Mesothelial cell of epicardium (in vitro differentiated cells): ENCODE results near the gene KCNIP2. TPM values are rescaled to one million over a fixed set of nuclear protein-coding genes. Genes with fewer than 3 reads are reported as not detected.

Experiments used
- DNase-seq, 2 experiments: peaks; one replicate each; pipeline ENCODE4 v3.0.0; 2021; ENCODE audit warnings: low spot score in 2 of 2; ENCODE audit not compliant: unreplicated experiment in 2 of 2
- H3K27ac Mint-ChIP-seq: 2 replicates; pipeline ENCODE4 v1.8.0; 2021; ENCODE audit warnings: mixed read lengths
- H3K27me3 Mint-ChIP-seq: 2 replicates; pipeline ENCODE4 v1.8.0; 2021; ENCODE audit warnings: low read depth, mixed read lengths
- H3K36me3 Mint-ChIP-seq: 2 replicates; pipeline ENCODE4 v1.8.0; 2021; ENCODE audit warnings: mixed read lengths
- H3K4me1 Mint-ChIP-seq: 2 replicates; pipeline ENCODE4 v1.8.0; 2021; ENCODE audit warnings: mixed read lengths
- H3K4me3 Mint-ChIP-seq: 2 replicates; pipeline ENCODE4 v1.8.0; 2021; ENCODE audit warnings: mild to moderate bottlenecking, moderate library complexity, mixed read lengths
- H3K9me3 Mint-ChIP-seq: 2 replicates; pipeline ENCODE4 v1.8.0; 2021; ENCODE audit warnings: mixed read lengths
- total RNA-seq: library from RNA; stranded (reverse); gene quantifications from 3 replicates; pipeline ENCODE4 v1.2.1, GENCODE V29; 2021
- TF ChIP-seq, protein P1 (sequence below): fragments of 200-600 bp; sonication (generic); IDR thresholded peaks from one replicate; pipeline ENCODE4 v1.5.0; 2021; ENCODE audit warnings: antibody characterized with exemption; ENCODE audit not compliant: unreplicated experiment

KCNIP2 gene
- total RNA-seq, 1 donor from 2014 or later, result 6.8 TPM

DNA sequence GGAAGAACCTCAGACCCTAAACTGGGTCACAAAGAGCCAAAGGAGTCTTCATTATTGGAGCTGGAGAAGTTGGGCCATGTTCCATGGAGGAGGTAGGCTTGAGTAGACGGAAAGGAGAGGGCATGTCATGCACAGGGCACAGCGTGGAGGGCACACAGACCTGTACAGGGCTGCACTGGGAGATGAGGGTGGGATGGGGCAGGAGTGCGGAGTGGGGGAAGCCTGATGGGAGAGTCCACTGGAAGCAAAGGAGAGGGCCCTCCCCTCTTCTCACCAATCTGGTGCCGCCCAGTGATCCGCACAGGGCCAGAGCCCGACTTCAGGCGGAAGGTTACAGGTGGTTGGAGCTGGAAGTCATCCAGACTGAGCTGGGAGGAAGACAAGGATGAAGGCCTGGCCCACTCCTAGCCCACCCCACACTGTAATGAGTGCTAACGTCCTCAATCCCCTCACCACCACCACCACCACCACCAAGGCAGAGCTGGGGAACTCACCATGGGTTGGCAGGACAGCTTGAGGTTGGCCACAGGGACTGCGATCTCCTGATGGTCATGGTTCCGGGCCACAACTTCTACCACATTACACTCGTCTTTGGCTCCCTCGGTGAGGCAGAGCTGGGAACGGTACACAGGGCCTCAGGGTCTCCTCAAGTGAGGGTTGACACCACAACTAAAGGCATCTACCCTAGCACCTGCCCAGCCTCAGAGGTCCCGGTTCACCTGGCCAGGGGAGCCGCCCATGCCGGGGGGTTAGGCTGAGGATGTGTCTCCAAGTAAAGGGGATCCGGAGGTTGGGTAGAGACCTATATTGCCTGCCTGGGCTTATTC is 61.4 kb downstream of the KCNIP2 start:
- no peak for DNase-seq
- Mint-ChIP-seq H3K4me1 (peaks cover 42% of the 10 kb centered on the region), H3K4me3 (peak overlapping the region; percentile 100), H3K27ac (no peak overlapping the region), H3K27me3 (peaks cover 37% of the 10 kb centered on the region), H3K36me3 (peaks cover 19% of the 10 kb centered on the region), H3K9me3 (no peaks in the 10 kb centered on the region)
- TF ChIP-seq, protein P1, sequence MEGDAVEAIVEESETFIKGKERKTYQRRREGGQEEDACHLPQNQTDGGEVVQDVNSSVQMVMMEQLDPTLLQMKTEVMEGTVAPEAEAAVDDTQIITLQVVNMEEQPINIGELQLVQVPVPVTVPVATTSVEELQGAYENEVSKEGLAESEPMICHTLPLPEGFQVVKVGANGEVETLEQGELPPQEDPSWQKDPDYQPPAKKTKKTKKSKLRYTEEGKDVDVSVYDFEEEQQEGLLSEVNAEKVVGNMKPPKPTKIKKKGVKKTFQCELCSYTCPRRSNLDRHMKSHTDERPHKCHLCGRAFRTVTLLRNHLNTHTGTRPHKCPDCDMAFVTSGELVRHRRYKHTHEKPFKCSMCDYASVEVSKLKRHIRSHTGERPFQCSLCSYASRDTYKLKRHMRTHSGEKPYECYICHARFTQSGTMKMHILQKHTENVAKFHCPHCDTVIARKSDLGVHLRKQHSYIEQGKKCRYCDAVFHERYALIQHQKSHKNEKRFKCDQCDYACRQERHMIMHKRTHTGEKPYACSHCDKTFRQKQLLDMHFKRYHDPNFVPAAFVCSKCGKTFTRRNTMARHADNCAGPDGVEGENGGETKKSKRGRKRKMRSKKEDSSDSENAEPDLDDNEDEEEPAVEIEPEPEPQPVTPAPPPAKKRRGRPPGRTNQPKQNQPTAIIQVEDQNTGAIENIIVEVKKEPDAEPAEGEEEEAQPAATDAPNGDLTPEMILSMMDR, result no peak

GRCh38 chr10:101781655-101781983 is 62.0 kb downstream of the KCNIP2 start:
- TF ChIP-seq, protein P1, result no peak
- Mint-ChIP-seq H3K4me1 (peaks cover 42% of the 10 kb centered on the region), H3K9me3 (no peaks in the 10 kb centered on the region), H3K4me3 (peak overlapping the region; percentile 100), H3K27me3 (peaks cover 43% of the 10 kb centered on the region), H3K36me3 (peaks cover 17% of the 10 kb centered on the region), H3K27ac (no peak overlapping the region)
- DNase-seq, result no peak

- Mint-ChIP-seq H3K4me1 (peaks cover 42% of the 10 kb centered on the region), H3K36me3 (peaks cover 14% of the 10 kb centered on the region), H3K27ac (no peak overlapping the region), H3K27me3 (peaks cover 45% of the 10 kb centered on the region), H3K9me3 (no peaks in the 10 kb centered on the region), H3K4me3 (peak overlapping the region; percentile 44)
- peak in 1 of 2 experiments; percentile 81 for DNase-seq
- TF ChIP-seq, protein P1, result peak; percentile 87
Measured at GRCh38 chr10:101780818-101781654, 62.6 kb downstream of the KCNIP2 start.

DNA sequence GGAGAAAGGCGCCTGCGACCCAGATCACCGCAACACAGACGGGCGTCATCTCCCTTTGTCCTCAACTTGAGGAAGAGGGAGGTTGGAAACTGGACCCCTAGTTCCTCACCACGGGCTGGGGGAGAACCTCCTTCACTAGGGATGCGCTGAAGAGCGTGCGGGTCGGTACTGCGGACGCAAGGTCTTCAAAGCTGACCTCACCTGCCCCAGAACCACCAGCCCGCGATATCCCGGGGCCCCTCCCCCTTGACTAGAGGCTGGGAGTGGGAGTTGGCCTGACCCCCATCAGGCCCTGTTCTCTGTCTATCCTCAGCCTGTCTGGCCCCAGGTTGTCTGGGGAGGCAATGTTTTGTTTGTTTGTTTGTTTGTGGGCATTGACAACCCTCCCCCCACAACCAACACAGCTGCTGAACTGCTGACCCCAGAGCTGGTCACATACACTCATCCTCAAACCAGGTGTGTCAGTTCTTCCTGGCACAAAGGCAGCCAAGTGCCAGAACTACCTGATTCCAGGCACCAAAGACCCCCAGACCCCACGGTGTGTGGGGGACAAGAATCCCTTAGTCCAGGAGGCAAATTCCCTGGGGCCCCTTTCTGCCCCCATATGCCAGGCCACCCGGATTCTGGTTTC is 63.3 kb downstream of the KCNIP2 start:
- DNase-seq, result no peak
- H3K36me3 Mint-ChIP-seq, result peaks cover 12% of the 10 kb centered on the region
- H3K4me1 Mint-ChIP-seq, result peaks cover 42% of the 10 kb centered on the region
- H3K27me3 Mint-ChIP-seq, result peaks cover 48% of the 10 kb centered on the region
- peak overlapping the region; percentile 55 for H3K4me3 Mint-ChIP-seq
- no peak overlapping the region for H3K27ac Mint-ChIP-seq
- TF ChIP-seq, protein P1, result no peak
- H3K9me3 Mint-ChIP-seq, result no peaks in the 10 kb centered on the region

DNA sequence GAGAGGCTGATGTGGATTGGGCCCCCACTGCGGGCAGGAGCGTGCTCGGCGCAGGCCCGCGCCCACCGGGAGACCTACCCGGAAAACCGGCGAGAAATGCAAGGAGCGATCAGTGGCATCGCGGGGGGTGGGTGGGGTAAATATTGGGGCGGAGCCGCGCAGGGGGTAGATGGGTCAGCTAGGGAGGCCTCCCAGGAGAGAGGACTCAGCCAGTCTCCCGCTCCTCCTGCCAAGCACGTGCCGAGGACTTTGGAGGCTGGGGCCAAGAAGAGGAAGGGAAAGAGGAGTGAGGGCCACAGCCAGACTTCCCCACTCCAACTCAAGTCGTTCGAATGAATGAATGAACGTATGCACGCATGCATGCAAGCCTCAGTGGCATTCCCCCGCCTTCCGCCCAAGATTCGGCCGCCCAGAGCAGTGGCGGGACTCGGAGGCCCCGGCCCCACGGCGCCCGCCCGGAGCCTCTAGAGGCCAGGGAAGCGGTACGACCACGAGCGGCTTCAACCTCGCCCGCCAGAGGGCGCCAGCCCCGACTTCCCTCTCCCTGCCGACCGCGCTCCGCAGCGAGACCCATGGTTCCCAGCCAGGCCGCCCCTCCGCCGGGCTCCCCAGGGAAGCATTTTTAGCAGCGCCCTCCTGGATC is 63.9 kb downstream of the KCNIP2 start:
- Mint-ChIP-seq H3K9me3 (no peaks in the 10 kb centered on the region), H3K27ac (no peak overlapping the region), H3K4me3 (peak overlapping the region; percentile 55), H3K4me1 (peaks cover 43% of the 10 kb centered on the region), H3K36me3 (peaks cover 8% of the 10 kb centered on the region), H3K27me3 (peaks cover 55% of the 10 kb centered on the region)
- TF ChIP-seq, protein P1, result peak; percentile 83
- peak; percentile 79 to 93 for DNase-seq
